Fibroblast of pulmonary artery (primary cell): ENCODE data around the gene WDR20.

Experiments
- DNase-seq: peaks from one replicate; pipeline ENCODE4 v3.0.0-alpha.2; 2010; ENCODE audit warnings: low read depth
- H3K4me3 ChIP-seq: replicated peaks from 2 replicates; pipeline ENCODE4 v1.5.1; 2011; ENCODE audit warnings: low read depth, mild to moderate bottlenecking, control low read depth, low read length, moderate library complexity
- TF ChIP-seq, protein P1 (sequence below): IDR thresholded peaks from 2 replicates; pipeline ENCODE4 v1.5.1; 2011; ENCODE audit warnings: mild to moderate bottlenecking, control low read depth, low read length, inconsistent platforms; ENCODE audit errors: missing control alignments

WDR20 gene

DNA sequence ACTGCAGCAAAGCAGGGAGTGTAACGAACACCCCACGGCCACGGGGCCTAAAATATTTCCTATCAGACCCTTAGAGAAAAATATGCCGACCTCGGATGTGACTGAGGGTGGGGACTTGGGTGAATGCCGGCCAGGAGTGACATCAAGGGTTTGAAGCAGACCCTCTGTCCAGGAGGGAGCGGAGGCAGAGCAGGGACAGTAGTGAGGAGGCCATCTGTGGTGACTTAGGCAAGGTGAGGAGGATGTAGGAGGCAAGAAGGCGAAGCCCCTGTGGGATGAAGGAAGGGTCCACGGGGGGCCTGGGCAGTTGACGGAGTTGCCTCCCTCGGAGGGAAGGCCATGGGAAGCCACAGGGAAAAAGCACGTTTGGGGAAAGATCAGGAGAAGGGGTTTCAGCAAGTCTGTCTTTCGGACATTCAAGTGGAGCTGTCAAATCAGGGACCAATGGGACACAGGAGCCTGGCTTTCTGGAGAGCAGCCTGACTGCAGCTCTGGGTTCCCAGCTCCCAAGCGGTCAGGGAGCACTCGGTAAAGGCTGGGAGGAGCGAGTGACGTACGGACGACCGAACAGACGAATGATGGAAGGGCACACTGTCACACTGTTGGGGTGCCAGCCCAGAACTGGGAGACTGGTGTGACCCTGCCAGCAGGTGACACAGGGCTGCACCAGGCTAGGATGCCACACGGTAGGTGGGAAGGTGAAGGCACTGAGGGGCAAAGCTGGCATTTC, 90.9 kb downstream of the WDR20 start:
- TF ChIP-seq, protein P1, sequence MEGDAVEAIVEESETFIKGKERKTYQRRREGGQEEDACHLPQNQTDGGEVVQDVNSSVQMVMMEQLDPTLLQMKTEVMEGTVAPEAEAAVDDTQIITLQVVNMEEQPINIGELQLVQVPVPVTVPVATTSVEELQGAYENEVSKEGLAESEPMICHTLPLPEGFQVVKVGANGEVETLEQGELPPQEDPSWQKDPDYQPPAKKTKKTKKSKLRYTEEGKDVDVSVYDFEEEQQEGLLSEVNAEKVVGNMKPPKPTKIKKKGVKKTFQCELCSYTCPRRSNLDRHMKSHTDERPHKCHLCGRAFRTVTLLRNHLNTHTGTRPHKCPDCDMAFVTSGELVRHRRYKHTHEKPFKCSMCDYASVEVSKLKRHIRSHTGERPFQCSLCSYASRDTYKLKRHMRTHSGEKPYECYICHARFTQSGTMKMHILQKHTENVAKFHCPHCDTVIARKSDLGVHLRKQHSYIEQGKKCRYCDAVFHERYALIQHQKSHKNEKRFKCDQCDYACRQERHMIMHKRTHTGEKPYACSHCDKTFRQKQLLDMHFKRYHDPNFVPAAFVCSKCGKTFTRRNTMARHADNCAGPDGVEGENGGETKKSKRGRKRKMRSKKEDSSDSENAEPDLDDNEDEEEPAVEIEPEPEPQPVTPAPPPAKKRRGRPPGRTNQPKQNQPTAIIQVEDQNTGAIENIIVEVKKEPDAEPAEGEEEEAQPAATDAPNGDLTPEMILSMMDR = no peak
- no peak for DNase-seq
- no peak overlapping the region for H3K4me3 ChIP-seq

- TF ChIP-seq, protein P1 = no peak
- no peak for DNase-seq
- no peak overlapping the region for H3K4me3 ChIP-seq
Measured at GRCh38 chr14:102231476-102232347, 92.0 kb downstream of the WDR20 start.

GRCh38 chr14:102232348-102232625, 92.6 kb downstream of the WDR20 start:
- TF ChIP-seq, protein P1 = no peak
- DNase-seq = no peak
- no peak overlapping the region for H3K4me3 ChIP-seq

DNA sequence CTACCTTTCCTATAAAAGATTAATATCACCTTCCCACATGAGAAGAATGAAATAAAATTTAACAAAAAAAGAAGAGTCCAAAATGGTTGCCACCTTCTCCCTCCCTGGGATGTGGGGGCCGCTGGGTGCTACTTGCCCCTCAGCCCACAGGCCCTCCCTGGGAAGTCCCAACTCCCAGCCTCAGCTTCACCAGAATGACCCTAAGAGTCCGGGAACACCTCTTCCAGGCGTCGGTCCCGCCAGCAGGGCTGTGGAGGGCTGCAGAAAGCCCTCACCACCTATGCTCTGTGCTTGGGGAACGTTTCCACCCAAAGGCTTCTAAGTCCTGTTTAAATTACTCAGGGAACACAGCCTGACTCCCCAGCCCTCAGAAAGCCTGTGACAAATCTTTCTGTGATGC, 93.4 kb downstream of the WDR20 start:
- TF ChIP-seq, protein P1 = no peak
- no peak overlapping the region for H3K4me3 ChIP-seq
- no peak for DNase-seq

DNA sequence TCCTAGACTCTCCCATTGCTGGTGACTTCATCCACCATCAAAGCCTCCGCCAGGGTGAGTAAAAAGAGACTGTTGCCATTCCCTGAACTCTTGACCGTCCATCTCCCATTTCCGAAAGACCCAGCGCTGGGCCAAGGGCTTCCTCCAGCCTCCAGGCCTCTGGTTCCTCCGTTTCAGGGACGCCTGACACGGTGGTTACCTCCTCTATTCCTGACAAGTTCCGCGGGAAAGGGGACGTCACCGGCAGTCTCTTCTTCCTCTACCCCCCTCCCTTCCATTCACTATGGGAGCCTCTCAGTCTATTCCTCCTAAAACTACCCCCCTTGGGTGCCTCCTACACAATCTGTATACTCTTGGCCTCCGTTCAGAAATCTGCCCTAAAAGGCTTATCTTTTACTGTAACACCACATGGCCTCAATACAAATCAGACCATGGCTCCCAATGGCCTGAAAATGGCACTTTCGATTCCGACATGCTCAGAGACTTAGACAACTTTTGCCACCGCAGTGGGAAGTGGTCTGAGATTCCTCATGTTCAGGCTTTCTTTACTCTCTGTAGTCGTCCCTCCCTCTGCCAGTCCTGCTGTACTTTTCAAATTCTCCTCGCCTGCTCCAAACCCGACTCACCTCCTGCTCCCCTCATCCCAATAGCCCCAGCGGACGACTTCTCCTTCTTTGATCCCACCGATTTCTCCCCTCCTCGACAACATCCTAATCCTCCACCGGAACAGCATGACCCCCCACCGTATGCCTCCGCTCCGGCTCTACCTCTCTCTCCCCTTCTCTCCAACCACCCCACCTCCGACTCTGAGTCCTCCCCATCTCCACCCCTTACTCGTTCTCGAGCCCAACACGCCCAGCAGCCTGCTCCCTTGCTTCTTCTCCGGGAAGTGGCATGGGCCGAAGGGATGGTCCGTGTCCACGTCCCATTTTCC, 94.9 kb downstream of the WDR20 start:
- peak overlapping the region; percentile 47 for H3K4me3 ChIP-seq
- TF ChIP-seq, protein P1 = no peak
- DNase-seq = peak; percentile 39

DNA sequence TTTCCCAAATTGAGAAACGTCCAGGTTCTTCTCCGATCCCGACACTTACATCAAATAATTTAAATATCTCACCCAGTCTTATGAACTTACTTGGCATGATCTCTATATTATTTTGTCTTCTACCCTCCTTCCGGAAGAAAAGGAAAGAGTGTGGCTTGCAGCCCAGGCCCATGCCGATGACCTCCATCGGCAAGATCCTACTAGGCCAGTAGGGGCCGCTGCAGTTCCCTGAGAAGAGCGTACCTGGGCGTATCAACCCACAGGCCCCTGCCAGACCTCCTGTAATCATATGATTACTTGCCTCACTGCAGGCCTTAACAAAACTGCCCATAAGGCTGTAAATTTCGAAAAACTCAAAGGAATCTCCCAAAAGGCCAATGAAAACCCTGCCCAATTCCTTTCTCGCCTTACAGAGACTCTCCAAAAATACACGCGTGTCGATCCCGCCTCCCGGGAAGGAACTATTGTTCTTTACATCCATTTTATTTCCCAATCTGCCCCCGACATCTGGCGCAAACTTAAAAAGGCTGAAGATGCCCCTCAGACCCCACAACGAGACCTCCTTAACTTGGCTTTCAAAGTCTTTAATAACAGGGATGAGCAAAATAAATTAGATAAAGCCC, 95.7 kb downstream of the WDR20 start:
- peak; percentile 94 for DNase-seq
- TF ChIP-seq, protein P1 = peak; percentile 87
- peak overlapping the region; percentile 47 for H3K4me3 ChIP-seq
